GM20000 (cell line): ENCODE data around the gene DAB2IP.
A peak's percentile ranks its signal among the peaks of the same experiment; 100 is the strongest.
"Not testable (repeated sequence)": the region's sequence is repeated elsewhere in the genome, so short reads cannot be mapped to it uniquely, and the experiment has no call there.

Experiments
- DNase-seq: peaks from one replicate; pipeline ENCODE4 v3.0.0; 2012; ENCODE audit warnings: low spot score
- CTCF ChIP-seq: IDR thresholded peaks from 2 replicates; pipeline ENCODE4 v1.5.1; 2012; ENCODE audit warnings: mild to moderate bottlenecking, control low read depth; ENCODE audit errors: extremely low read depth, missing control alignments

The DAB2IP gene

GRCh38 chr9:121640076-121640475, 11.4 kb upstream of the DAB2IP start:
- no peak for TF ChIP-seq CTCF
- peak; percentile 42 for DNase-seq

GRCh38 chr9:121640491-121641223, 10.8 kb upstream of the DAB2IP start:
- DNase-seq = no peak
- no peak for TF ChIP-seq CTCF

- DNase-seq = no peak
- no peak for TF ChIP-seq CTCF
Observed at GRCh38 chr9:121641224-121641611, 10.2 kb upstream of the DAB2IP start.

- DNase-seq = no peak
Observed at GRCh38 chr9:121642758-121643157, 8.7 kb upstream of the DAB2IP start.

GRCh38 chr9:121643473-121643872, 8.0 kb upstream of the DAB2IP start:
- DNase-seq = no peak
- no peak for TF ChIP-seq CTCF

More at GRCh38 chr9:121642758-121643157, 8.7 kb upstream of the DAB2IP start:
- no peak for TF ChIP-seq CTCF

GRCh38 chr9:121644040-121644439, 7.4 kb upstream of the DAB2IP start:
- DNase-seq = not testable (repeated sequence)

- no peak for TF ChIP-seq CTCF
- DNase-seq = no peak
Observed at GRCh38 chr9:121645003-121645402, 6.4 kb upstream of the DAB2IP start.
